GM21528 (cell line): ENCODE data around the gene POLR2E.
A peak's percentile ranks its signal among the peaks of the same experiment; 100 is the strongest.

Experiments
- ATAC-seq: cut with Tn5 transposase; IDR thresholded peaks from one replicate; pipeline ENCODE4 v1.9.1; 2021; ENCODE audit warnings: mild to moderate bottlenecking, moderate library complexity; ENCODE audit not compliant: unreplicated experiment, low FRiP score

Gene POLR2E

DNA sequence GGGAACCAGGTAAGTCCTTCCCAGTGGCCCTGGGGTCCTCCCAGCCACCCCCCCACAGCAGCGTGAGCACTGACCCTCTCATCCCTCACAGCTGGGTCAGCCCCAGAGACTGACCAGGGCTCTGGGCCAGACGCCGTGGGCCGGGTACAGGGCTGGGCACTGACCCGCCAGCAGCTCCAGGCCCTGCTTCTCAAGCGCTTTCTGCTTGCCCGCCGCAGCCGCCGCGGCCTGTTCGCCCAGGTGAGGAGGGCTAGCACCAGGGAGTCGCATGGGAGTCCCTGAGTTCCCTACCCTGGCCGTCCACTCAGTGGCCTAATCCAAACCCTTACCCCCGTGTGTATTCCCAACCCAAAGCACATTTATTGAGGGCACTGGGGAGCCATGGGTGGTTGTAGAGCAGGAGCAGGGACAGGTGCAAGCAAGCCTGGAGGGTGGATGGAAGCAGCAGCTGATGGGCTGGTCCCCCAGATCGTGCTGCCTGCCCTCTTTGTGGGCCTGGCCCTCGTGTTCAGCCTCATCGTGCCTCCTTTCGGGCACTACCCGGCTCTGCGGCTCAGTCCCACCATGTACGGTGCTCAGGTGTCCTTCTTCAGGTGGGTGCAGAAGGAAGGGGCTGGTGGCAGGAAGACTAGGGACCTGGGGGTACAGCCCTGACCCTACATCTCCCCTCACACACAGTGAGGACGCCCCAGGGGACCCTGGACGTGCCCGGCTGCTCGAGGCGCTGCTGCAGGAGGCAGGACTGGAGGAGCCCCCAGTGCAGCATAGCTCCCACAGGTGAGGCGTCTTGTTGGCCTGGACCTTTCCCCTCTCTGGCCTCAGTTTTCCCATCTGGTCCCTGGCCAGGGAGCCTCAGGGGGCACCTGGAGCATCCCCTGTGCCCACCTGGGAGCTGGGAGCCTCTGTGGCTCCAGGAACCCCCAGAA is 40.8 kb downstream of the POLR2E start:
- ATAC-seq, result no peak

DNA sequence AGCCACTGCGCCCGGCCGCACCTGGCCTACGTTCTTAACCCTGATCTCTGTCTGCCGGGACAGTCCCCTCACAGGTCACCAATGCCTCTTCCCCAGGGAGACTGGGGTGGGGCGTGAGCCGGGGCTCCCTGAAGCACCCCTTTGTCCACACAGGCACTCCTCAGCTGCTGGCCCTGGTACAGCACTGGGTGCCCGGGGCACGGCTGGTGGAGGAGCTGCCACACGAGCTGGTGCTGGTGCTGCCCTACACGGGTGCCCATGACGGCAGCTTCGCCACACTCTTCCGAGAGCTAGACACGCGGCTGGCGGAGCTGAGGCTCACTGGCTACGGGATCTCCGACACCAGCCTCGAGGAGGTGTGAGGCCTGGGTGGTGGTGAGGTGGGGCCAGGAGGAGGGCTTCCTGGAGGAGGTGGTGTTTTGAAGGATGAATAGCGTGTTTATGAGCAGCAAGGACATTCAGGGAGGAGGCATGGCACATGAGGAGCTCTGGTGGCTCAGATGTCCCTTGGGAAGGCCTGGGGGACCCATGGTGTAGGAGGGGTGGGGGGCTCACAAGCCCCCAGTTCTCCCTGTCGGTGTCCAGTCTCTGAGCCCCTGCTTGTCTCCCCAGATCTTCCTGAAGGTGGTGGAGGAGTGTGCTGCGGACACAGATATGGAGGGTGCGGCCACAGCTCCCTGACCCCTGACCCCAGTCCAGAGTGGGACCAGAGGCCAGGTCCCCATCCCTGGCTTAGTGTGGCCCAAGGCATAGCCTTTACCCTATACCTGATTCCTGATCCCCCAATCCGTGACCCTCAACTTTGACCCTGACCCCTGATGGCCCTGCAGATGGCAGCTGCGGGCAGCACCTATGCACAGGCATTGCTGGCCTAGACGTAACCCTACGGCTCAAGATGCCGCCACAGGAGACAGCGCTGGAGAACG is 41.7 kb downstream of the POLR2E start:
- no peak for ATAC-seq

DNA sequence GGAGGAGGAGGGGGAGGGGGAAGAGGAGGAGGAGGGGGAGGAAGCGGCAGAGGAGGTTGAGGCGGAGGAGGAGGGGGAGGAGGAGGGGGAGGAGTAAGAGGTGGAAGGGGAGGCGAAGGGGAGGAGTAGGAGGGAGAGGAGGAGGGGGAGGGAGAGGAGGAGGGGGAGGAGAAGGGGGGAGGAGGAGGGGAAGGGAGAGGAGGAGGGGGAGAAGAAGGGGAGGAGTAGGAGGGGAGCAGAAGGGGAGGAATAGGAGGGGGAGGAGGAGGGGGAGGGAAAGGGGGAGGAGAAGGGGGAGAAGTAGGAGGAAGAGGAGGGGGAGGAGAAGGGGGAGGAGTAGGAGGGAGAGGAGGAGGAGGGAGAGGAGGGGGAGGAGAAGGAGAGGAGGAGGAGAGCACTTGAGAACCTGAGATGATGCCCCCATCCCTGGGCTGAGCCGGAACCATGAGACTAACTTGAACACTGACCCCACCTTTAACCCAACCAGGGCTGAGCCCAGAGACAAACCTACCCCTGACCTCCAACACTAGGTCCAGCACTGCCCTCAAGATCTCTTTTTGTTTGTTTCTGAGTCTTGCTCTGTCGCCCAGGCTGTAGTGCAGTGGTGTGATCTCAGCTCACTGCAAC is 42.7 kb downstream of the POLR2E start:
- ATAC-seq, result no peak

DNA sequence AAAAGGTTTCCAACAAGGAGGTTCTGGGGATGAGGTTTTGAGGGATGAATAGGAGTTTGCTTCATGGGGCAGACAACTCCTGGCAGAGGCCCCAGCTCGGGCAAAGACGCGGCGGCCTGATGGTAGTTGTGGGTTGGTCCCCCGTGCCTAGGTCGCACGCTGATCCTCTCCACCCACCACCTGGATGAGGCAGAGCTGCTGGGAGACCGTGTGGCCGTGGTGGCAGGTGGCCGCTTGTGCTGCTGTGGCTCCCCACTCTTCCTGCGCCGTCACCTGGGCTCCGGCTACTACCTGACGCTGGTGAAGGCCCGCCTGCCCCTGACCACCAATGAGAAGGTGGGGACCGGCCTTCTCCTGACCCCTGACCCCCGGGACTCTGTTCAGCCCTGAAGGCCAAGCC is 43.4 kb downstream of the POLR2E start:
- no peak for ATAC-seq

GRCh38 chr19:1050989-1051788 is 44.0 kb downstream of the POLR2E start:
- ATAC-seq, result no peak

- ATAC-seq, result no peak
Observed at GRCh38 chr19:1049800-1050199, 45.4 kb downstream of the POLR2E start.

DNA sequence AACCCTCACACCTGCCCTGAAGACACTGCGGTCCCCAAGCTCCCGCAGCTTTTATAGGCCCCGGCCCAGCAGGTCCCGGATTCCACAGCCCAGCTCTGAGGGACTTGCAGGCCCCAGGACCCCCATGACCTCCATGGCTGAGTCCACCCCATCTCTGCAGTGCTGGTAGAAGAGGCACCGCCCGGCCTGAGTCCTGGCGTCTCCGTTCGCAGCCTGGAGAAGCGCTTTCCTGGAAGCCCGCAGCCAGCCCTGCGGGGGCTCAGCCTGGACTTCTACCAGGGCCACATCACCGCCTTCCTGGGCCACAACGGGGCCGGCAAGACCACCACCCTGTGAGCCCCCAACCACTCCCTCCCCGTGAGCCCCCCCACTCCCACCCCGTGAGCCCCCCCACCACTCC is 46.1 kb downstream of the POLR2E start:
- ATAC-seq, result no peak

DNA sequence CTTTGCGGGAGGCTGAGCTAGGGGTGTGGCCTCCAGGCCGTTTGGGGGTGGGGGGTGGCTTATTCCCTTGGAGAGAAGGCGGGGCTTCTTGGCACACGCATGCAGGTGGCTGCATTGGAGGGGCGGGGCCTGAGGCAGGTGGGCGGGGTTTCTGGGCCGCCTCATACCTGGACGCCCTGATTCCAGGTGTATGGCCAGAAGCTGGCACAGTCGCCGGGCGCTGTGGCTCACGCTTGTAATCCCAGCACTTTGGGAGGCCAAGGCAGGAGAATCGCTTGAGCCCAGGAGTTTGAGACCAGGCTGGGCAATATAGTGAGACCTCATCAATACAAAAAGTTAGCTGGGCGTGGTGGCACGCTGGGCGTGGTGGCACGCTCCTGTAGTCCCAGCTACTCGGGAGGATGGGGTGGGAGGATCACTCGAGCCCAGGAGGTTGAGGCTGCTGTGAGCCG is 47.5 kb downstream of the POLR2E start:
- ATAC-seq, result no peak

- no peak for ATAC-seq
Observed at GRCh38 chr19:1046836-1047695, 48.1 kb downstream of the POLR2E start.

DNA sequence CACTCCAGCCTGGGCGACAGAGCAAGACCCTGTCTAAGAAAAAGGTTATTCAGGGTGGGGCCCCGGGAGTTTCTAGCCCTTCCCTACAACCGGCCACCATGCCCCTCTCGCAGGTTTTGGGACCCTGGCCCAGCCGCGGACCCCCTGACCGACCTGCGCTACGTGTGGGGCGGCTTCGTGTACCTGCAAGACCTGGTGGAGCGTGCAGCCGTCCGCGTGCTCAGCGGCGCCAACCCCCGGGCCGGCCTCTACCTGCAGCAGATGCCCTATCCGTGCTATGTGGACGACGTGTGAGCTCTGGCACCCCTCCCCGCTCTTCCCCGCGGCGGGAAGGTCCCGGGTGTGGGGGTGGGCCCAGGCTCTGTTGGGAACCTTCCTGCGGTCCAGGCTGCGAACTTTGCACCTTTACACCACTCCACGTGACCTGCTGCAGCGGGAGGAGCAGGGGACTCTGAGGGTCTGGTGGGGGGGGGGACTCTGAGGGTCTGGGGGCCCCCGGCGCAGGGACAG is 49.0 kb downstream of the POLR2E start:
- ATAC-seq, result no peak

DNA sequence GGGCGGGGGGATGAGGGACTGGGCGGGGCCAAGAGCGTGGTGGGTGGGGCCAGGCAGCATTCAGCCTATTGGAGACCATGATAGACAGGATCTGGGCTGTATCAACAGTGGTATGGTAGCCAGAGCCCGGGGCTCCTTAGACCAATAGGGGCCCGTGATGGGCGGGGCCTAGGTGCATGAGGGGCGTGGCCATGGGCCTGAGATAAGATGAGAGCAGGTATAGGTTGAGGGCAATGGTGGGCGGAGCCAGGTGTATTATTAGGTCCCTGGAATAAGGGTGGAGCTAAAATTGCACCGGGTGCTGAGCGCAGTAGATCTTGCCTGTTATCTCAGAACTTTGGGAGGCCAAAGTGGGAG is 50.0 kb downstream of the POLR2E start:
- ATAC-seq, result no peak

DNA sequence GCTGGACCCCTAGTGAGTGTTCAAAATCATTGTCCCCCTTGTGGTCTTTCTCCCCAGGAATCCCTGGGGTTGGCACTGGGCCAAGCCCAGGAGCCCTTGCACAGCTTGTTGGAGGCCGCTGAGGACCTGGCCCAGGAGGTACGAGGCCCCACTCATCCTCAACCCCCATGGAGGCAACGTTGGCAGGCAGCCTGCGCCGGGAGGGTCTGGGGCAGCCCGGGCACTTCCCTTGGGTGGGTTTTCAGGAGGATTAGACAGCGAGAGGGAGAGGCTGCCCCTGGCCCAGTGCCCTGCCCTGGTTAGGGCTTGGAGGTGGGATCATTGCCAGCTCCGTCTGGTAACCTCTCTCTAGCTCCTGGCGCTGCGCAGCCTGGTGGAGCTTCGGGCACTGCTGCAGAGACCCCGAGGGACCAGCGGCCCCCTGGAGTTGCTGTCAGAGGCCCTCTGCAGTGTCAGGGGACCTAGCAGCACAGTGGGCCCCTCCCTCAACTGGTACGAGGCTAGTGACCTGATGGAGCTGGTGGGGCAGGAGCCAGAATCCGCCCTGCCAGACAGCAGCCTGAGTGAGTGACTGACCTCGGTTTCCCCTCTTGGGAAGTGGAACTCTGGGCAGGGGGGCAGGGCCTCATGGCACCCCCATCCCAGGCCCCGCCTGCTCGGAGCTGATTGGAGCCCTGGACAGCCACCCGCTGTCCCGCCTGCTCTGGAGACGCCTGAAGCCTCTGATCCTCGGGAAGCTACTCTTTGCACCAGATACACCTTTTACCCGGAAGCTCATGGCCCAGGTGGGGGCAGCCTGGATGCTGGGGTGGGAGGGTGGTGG is 52.3 kb downstream of the POLR2E start:
- ATAC-seq, result no peak

DNA sequence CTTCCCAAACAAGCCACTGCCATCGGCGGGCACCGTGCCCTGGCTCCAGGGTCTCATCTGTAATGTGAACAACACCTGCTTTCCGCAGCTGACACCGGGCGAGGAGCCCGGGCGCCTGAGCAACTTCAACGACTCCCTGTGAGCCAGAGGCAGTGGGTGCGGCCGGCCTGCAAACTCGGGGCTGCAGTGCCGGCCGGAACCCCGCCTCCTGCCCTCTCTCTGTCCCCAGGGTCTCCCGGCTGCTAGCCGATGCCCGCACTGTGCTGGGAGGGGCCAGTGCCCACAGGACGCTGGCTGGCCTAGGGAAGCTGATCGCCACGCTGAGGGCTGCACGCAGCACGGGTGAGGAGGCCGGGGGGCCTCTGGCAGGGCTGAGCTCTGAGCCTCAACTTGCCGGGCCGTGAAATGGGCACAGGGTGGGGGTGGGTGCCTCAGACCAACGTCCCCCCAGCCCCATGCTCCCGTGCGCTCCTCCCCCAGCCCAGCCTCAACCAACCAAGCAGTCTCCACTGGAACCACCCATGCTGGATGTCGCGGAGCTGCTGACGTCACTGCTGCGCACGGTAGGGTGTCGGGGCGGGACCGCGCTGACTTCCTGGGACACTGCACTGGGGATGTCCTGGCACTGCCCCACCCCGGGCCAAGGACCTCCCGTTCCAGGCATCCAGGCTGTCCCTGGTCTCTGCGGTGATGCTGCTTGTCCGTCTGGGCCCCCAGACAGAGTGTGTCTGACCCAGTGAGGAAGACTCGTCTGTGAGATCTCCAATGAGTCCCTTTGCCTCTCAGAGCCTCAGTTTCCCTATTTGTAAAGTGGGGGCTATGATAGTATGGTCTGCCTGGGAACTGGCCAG is 53.1 kb downstream of the POLR2E start:
- no peak for ATAC-seq

DNA sequence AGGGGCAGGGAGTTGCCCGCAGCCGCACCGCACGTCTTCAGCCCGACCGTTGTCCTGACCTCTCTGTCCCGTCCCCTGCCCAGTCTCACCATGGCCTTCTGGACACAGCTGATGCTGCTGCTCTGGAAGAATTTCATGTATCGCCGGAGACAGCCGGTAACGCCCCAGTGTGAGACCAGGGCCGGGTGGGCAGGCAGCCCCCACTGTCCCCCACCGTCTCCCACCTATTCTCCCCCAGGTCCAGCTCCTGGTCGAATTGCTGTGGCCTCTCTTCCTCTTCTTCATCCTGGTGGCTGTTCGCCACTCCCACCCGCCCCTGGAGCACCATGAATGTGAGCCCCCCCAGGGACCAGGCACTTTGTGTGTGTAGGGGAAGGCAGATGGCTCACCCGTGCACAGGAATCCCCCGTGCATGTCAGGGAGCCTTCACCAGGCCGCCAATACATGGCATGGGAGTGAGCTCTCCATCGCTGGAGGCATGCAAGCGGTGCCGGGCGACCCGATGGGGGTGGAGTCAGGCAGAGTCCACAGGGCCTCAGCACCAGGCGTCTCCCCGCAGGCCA is 53.8 kb downstream of the POLR2E start:
- ATAC-seq, result no peak

GRCh38 chr19:1040476-1041271 is 54.5 kb downstream of the POLR2E start:
- peak; percentile 33 for ATAC-seq
